ENCODE results near the gene TUBG1.

The TUBG1 gene

DNA sequence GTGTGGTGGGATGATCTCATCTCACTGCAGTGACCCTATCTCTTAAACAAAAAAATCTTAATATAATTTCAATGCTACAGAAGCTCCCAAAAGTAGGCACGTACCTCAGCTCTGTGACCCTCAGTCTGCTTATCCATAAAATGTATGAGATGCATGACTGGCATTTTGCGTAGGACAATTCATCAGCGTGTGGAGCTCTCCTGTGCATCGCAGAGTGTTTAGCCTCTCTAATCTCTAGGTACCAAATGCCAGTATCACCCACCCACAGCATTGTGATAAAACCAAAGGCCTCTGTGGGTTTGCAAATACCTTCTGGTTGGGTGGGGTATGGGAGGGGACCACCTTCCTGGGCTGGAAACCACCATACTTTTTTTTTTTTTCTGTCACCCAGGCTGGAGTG is 30.6 kb downstream of the TUBG1 start:
- TF ChIP-seq, protein P1, sequence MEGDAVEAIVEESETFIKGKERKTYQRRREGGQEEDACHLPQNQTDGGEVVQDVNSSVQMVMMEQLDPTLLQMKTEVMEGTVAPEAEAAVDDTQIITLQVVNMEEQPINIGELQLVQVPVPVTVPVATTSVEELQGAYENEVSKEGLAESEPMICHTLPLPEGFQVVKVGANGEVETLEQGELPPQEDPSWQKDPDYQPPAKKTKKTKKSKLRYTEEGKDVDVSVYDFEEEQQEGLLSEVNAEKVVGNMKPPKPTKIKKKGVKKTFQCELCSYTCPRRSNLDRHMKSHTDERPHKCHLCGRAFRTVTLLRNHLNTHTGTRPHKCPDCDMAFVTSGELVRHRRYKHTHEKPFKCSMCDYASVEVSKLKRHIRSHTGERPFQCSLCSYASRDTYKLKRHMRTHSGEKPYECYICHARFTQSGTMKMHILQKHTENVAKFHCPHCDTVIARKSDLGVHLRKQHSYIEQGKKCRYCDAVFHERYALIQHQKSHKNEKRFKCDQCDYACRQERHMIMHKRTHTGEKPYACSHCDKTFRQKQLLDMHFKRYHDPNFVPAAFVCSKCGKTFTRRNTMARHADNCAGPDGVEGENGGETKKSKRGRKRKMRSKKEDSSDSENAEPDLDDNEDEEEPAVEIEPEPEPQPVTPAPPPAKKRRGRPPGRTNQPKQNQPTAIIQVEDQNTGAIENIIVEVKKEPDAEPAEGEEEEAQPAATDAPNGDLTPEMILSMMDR (IDR thresholded peaks at IDR 0.05; ENCODE audit: control insufficient read depth, insufficient read depth, low read depth, low read length, missing control alignments): no peak
- H3K4me3 ChIP-seq (ENCODE audit: control insufficient read depth, low read depth, low read length): no peak overlapping the region
- no peak for DNase-seq (ENCODE audit: low read depth)

DNA sequence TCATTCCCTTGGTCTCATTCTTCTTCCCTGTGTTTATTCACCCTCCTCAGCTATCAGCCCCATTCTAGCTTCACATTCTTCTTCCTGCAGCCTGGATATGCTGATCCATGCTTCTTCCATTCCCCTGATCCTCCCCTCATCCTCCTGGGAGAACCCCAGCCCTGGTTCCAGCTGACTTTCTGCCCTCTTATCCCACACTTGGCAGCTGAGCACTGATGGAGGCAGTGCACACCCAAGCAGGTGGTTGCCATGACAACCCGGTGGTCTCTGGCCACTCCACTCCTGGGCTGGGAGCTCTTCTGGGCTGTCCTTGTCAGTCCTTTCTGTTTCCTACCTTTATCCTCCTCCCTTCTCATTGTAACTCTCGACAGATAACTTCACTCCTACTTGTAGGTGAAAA is 32.9 kb downstream of the TUBG1 start:
- TF ChIP-seq, protein P1 (IDR thresholded peaks at IDR 0.05; ENCODE audit: control insufficient read depth, insufficient read depth, low read depth, low read length, missing control alignments): no peak
- H3K4me3 ChIP-seq (ENCODE audit: control insufficient read depth, low read depth, low read length): no peak overlapping the region
- DNase-seq (ENCODE audit: low read depth): no peak

DNA sequence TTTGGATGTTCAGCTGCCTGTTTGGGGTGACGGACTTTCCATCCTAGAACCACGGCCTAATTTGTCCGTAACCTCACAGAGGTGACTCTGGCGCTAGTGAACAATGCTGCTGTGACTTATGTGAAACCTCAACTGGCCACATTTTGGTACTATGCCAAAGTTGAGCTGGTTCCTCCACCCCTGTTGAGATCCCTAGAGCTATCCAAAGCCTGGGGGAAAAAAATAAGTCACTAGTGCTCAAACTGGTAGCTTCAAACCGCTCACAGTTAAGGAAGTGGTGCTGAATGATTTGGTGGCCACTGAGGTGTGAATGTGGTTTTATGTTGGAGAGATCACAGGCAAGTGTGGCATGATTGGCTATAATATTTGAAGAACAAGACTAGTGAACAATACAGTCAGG is 38.3 kb downstream of the TUBG1 start:
- TF ChIP-seq, protein P1 (IDR thresholded peaks at IDR 0.05; ENCODE audit: control insufficient read depth, insufficient read depth, low read depth, low read length, missing control alignments): no peak
- DNase-seq (ENCODE audit: low read depth): no peak
- no peak overlapping the region for H3K4me3 ChIP-seq (ENCODE audit: control insufficient read depth, low read depth, low read length)

DNA sequence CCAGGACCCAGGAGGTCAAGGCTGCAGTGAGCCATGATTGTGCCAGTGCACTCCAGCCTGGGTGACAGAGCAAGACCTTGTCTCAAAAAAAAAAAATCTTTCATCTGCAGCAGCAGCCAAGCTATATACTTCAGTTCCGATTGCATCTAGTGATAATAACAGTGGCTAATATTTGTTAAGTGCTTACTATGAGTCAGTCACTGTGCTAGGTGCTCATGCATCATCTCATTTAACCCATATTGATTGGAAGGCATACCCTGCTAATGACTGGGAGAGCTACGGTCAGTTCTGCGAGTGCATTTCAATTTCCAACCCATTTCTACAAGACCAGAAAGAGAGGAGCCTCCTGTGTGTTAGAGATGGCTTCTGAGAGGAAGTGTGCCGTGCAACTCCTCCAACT is 41.9 kb downstream of the TUBG1 start:
- DNase-seq (ENCODE audit: low read depth): no peak
- TF ChIP-seq, protein P1 (IDR thresholded peaks at IDR 0.05; ENCODE audit: control insufficient read depth, insufficient read depth, low read depth, low read length, missing control alignments): no peak
- no peak overlapping the region for H3K4me3 ChIP-seq (ENCODE audit: control insufficient read depth, low read depth, low read length)

DNA sequence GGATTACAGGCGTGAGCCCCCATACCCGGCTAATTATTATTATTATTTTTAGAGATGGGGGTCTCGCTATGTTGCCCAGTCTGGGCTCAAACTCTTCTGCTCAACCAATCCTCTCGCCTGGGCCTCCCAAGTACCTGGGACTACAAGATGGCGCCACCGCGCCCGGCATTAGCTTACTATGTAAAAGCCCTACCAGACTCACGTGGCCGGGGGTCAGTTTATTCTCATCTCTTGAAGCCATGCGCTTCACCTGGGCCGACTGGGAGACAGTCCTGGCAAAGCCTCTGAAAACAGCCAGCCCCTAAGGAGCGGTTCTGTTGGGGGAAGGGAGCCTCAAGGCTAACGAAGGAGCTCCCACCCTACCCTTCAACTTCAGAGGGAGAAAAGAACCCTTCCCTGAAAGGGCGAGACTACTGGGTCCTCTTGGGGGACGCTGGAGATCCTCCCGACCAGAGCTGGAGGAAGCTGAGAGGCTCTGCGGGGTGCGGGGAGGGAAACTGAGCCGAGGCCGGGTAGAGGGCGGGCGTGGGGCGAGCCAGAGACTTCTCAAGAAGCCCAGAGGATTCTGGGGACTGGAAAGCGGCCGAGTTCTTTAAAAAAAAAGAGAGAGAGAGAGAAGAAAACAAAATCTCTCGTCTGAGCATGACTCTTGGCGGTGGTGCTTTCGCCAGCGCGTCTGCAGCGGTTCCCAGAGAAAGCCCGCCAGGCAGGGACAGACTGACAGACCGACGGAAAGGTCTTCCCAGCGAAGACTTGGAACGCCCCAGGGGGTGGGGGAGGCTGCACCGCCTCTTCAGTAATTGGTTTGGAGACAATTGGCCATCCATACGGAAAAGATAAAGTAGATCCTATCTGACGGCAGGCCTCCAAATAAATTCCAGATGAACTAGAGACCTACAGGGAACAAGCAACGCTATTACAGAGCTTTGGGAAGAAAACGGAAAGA is 44.0 kb downstream of the TUBG1 start:
- TF ChIP-seq, protein P1 (IDR thresholded peaks at IDR 0.05; ENCODE audit: control insufficient read depth, insufficient read depth, low read depth, low read length, missing control alignments): no peak
- H3K4me3 ChIP-seq (ENCODE audit: control insufficient read depth, low read depth, low read length): peak overlapping the region; percentile 20
- DNase-seq (ENCODE audit: low read depth): peak; percentile 53

DNA sequence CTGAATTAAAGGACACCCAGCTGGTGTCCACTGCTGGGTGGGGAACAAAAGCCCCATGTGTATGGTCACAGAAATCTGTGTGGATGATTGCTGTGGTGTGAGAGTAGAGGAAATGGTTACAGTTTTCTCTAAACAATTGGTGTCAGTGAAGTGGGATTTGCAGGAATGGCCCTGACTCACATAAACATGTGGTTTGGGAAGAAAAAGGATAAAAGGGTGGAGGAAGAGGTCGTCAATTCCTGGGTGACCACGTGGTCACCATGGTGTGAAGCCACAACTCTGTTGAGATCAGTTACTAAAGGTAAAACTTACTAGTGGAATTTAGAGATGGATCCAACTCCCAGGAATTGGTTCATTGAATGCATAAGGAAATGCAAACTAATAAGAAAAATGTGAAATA is 46.0 kb downstream of the TUBG1 start:
- TF ChIP-seq, protein P1 (IDR thresholded peaks at IDR 0.05; ENCODE audit: control insufficient read depth, insufficient read depth, low read depth, low read length, missing control alignments): no peak
- H3K4me3 ChIP-seq (ENCODE audit: control insufficient read depth, low read depth, low read length): no peak overlapping the region
- DNase-seq (ENCODE audit: low read depth): no peak
